ENCODE measurements around the gene YWHAH.

YWHAH gene

GRCh38 chr22:31943978-31944699 is at the start of gene YWHAH:
YWHAH (plus strand) TSS chr22:31944535; CDS start chr22:31944734, 199 bp downstream.
- Mint-ChIP-seq H3K36me3 (peaks cover 3 to 8% of the 10 kb centered on the region in 2 donors), H3K27ac (peak within 1 kb of the TSS; percentile 96), H3K9me3 (no peaks in the 10 kb centered on the region), H3K4me3 (no peak within 1 kb of the TSS), H3K27me3 (no peaks in the 10 kb centered on the region), H3K4me1 (peaks cover 12 to 30% of the 10 kb centered on the region in 2 donors)
- ATAC-seq (replicated peaks) (peak; percentile 76 to 81), DNase-seq (peak; percentile 90)

DNA sequence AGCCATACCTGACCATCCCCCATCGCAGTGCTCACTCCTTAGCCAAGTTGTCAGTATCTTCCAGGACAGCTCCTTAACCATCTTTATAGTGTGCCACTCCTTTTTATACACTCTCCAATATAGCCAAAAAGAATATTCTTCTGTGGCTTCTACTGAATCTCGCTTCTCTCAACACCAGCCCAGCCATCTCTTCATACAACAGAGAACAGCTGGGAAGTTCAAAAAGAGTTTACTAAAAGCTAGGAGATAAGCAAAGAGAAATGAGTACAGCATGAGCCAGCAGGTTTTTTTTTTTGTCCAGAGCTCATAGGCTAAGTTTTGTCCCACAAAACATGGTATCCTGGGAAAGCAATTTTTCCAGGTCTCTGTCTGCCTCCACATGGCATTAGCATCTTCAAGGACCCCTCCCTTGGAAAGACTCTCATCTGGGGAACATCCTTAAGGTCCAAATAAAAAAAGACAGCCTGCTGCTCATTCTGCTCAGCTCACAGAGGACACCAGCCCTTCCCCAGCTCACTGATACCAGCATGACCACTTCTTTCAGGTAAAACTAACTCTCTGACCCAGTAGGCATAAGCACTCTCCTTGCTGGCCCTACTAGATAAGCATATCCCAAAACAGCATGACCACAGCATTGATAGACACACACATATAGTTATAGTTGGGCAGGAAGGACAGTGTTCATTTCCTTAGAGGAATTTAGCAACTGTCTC is 48.8 kb upstream of the YWHAH start:
- ATAC-seq (replicated peaks), result no peak
- Mint-ChIP-seq H3K4me1 (no peaks in the 10 kb centered on the region), H3K9me3 (no peaks in the 10 kb centered on the region), H3K27ac (no peak overlapping the region), H3K4me3 (no peak overlapping the region), H3K36me3 (peaks cover 22 to 36% of the 10 kb centered on the region in 2 donors), H3K27me3 (no peaks in the 10 kb centered on the region)
- DNase-seq, result no peak

- Mint-ChIP-seq H3K27ac (no peak overlapping the region), H3K4me3 (no peak overlapping the region), H3K9me3 (no peaks in the 10 kb centered on the region), H3K36me3 (peaks cover 22 to 31% of the 10 kb centered on the region in 2 donors), H3K4me1 (no peaks in the 10 kb centered on the region), H3K27me3 (no peaks in the 10 kb centered on the region)
- ATAC-seq (replicated peaks) (no peak), DNase-seq (no peak)
Measured at GRCh38 chr22:31896472-31896871, 47.9 kb upstream of the YWHAH start.

DNA sequence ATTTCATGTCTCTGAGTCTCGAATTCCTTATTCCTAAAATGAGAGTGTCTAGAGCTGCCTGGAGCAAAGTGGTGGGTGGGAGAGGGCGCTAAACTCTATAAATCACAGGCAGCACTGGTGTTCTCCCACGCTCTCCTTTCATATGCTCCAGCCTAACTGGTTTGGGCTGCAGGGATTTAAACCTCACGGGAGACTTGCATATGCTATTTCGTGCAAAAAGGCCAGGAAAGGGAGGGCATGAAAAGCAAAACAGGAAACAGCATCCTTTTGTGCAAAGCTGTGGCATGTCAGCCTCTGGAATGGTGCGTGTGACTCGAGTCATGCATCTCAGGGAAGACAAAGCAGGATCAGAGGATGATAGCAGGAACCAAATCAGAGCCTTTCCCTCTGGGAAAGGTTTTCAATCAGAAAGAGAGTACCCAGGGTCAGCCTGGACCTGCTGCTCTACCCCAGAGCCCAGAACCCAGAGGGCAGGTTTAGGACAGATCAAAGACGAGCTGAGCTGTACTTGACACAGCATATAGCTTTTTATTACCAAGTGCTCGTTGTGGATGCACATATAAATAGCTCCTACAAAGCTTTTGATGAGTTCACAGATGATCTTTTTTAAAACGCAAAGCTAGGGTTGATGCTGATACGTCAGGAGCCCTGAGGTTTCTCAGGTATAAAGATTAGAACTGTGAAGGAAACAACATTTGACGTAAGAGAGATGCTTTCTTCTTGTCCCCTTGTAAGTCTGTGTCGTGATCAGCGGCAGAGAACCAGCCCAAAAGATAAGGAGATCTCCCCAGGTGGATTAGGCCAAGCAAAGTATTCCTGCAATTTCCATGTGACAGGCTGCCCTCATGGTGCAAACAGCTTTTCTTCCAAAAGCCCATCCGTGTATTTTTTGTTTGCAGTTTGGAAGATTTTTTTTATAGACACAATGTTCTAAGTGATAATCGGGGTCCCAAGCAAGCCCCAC is 46.2 kb upstream of the YWHAH start:
- ATAC-seq (replicated peaks), result no peak
- Mint-ChIP-seq H3K27me3 (no peaks in the 10 kb centered on the region), H3K9me3 (no peaks in the 10 kb centered on the region), H3K27ac (no peak overlapping the region), H3K4me3 (no peak overlapping the region), H3K36me3 (peaks cover 19 to 31% of the 10 kb centered on the region in 2 donors), H3K4me1 (no peaks in the 10 kb centered on the region)
- no peak for DNase-seq

GRCh38 chr22:31898926-31899325 is 45.4 kb upstream of the YWHAH start:
- Mint-ChIP-seq H3K4me1 (no peaks in the 10 kb centered on the region), H3K4me3 (no peak overlapping the region), H3K27me3 (no peaks in the 10 kb centered on the region), H3K36me3 (peaks cover 19 to 32% of the 10 kb centered on the region in 2 donors), H3K27ac (no peak overlapping the region), H3K9me3 (no peaks in the 10 kb centered on the region)
- DNase-seq, result no peak
- ATAC-seq (replicated peaks), result no peak

DNA sequence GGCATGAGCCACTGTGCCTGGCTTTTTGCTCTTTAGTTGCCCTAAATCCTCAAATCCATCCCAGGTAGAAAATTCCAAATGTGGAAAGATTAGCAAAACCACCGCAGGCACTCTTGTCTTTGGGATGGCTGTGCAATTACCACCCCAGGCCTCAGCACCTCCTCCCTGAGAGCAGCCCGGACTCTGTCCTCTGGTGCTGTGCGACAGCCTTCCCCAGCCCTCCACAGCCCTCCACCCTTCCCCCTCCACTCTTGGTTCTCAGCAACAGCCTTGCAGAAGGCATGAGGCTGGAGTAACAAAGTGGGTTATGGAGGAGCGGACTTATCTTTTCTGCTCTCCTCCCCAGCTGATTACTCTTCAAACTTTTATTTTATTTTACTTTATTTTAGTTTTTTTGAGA is 44.7 kb upstream of the YWHAH start:
- ATAC-seq (replicated peaks), result no peak
- Mint-ChIP-seq H3K36me3 (peaks cover 25 to 38% of the 10 kb centered on the region in 2 donors), H3K4me1 (no peaks in the 10 kb centered on the region)

GRCh38 chr22:31901388-31902137 is 42.8 kb upstream of the YWHAH start:
- ATAC-seq (replicated peaks) (no peak), DNase-seq (no peak)
- H3K36me3 Mint-ChIP-seq, result peaks cover 31 to 43% of the 10 kb centered on the region in 2 donors
- H3K27me3 Mint-ChIP-seq, result no peaks in the 10 kb centered on the region
- no peak overlapping the region for H3K27ac Mint-ChIP-seq
- H3K4me1 Mint-ChIP-seq, result no peaks in the 10 kb centered on the region
- no peak overlapping the region for H3K4me3 Mint-ChIP-seq
- H3K9me3 Mint-ChIP-seq, result no peaks in the 10 kb centered on the region

More for the DNA sequence above, 44.7 kb upstream of the YWHAH start:
- Mint-ChIP-seq H3K27me3 (no peaks in the 10 kb centered on the region), H3K9me3 (no peaks in the 10 kb centered on the region), H3K4me3 (no peak overlapping the region), H3K27ac (no peak overlapping the region)
- DNase-seq, result no peak

- Mint-ChIP-seq H3K36me3 (peaks cover 34 to 46% of the 10 kb centered on the region in 2 donors), H3K27me3 (no peaks in the 10 kb centered on the region), H3K27ac (no peak overlapping the region), H3K4me3 (no peak overlapping the region), H3K4me1 (no peaks in the 10 kb centered on the region), H3K9me3 (no peaks in the 10 kb centered on the region)
- ATAC-seq (replicated peaks) (no peak), DNase-seq (no peak)
Measured at GRCh38 chr22:31904651-31905050, 39.7 kb upstream of the YWHAH start.

DNA sequence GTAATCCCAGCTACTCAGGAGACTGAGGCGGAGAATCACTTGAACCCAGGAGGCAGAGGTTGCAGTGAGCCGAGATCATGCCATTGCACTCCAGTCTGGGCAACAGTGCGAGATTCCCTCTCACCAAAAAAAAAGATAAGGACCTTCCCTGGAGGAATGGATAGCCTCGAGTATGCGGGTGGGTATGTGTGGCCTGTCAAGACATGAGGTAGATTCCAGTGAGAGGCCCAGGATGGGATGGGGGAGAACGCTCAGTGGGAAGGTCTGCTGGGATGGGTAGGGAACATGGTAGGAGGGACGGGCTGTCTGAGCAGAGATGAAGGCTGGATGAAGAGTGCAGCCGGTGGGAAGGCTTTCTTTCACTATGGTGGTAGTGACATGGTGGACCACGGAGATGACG is 39.0 kb upstream of the YWHAH start:
- H3K27me3 Mint-ChIP-seq, result no peaks in the 10 kb centered on the region
- H3K4me3 Mint-ChIP-seq, result no peak overlapping the region
- ATAC-seq (replicated peaks), result no peak
- H3K9me3 Mint-ChIP-seq, result no peaks in the 10 kb centered on the region
- peaks cover 36 to 49% of the 10 kb centered on the region in 2 donors for H3K36me3 Mint-ChIP-seq
- no peak overlapping the region for H3K27ac Mint-ChIP-seq
- no peak for DNase-seq
- H3K4me1 Mint-ChIP-seq, result no peaks in the 10 kb centered on the region

DNA sequence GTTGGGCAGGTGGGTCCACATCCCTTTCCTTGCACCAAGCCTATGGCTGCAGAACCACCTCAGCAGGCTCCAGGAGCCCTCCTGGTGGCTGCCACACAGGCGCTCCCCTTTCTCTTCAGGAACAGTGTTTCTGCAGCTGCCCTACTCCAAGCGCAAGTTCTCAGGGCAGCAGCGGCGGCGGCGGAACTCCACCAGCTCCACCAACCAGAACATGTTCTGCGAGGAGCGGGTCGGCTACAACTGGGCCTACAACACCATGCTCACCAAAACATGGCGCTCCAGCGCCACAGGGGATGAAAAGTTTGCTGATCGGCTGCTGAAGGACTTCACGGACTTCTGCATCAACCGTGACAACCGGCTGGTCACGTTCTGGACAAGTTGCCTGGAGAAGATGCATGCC is 38.2 kb upstream of the YWHAH start:
- ATAC-seq (replicated peaks) (no peak), DNase-seq (no peak)
- H3K36me3 Mint-ChIP-seq, result peaks cover 38 to 52% of the 10 kb centered on the region in 2 donors
- no peaks in the 10 kb centered on the region for H3K9me3 Mint-ChIP-seq
- no peak overlapping the region for H3K4me3 Mint-ChIP-seq
- no peak overlapping the region for H3K27ac Mint-ChIP-seq
- H3K27me3 Mint-ChIP-seq, result no peaks in the 10 kb centered on the region
- H3K4me1 Mint-ChIP-seq, result no peaks in the 10 kb centered on the region

DNA sequence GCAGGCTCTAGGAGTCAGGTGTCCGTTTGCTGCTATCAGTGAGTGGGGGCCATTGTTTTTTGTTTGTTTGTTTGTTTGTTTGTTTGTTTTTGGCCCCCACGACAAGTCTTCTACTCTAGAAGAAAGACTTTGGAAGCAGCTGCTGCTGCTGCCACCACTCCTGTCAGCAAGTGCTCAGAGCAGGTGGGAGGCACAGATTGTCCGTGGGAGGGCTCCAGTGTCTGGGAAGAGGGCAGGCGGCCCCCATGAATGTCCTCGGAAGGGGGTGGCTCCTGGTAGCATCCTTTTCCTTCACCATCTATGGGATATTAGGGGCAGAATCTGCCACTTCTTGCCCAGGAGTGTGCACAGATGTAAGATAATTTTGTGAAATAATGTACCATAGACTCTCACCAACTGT is 37.8 kb upstream of the YWHAH start:
- DNase-seq, result no peak
- no peaks in the 10 kb centered on the region for H3K9me3 Mint-ChIP-seq
- H3K4me3 Mint-ChIP-seq, result no peak overlapping the region
- no peak for ATAC-seq (replicated peaks)
- H3K4me1 Mint-ChIP-seq, result no peaks in the 10 kb centered on the region
- H3K27ac Mint-ChIP-seq, result no peak overlapping the region
- H3K36me3 Mint-ChIP-seq, result peaks cover 36 to 52% of the 10 kb centered on the region in 2 donors
- H3K27me3 Mint-ChIP-seq, result no peaks in the 10 kb centered on the region

DNA sequence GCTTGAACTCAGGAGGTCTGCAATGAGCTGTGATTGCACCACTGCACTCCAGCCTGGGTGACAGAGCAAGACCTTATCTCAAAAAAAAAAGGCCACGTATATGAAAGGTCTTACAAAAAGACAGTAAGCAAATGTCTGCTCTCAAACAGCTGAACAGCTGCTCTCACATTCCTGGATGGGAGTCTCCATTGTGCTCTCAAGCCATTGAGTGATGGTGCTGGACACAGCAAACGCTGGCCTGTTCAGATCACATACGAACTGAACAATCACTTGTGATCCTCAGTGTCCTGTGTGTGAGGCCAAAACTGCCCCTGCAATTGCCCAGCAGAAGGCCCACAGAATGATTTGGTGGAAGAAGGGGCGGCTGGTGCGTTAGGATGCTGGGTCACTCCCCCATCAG is 34.4 kb upstream of the YWHAH start:
- H3K36me3 Mint-ChIP-seq, result peaks cover 27 to 37% of the 10 kb centered on the region in 2 donors
- H3K27ac Mint-ChIP-seq, result peak overlapping the region; percentile 80
- no peaks in the 10 kb centered on the region for H3K4me1 Mint-ChIP-seq
- H3K4me3 Mint-ChIP-seq, result no peak overlapping the region
- ATAC-seq (replicated peaks), result no peak
- no peak for DNase-seq
- H3K9me3 Mint-ChIP-seq, result no peaks in the 10 kb centered on the region
- H3K27me3 Mint-ChIP-seq, result no peaks in the 10 kb centered on the region

DNA sequence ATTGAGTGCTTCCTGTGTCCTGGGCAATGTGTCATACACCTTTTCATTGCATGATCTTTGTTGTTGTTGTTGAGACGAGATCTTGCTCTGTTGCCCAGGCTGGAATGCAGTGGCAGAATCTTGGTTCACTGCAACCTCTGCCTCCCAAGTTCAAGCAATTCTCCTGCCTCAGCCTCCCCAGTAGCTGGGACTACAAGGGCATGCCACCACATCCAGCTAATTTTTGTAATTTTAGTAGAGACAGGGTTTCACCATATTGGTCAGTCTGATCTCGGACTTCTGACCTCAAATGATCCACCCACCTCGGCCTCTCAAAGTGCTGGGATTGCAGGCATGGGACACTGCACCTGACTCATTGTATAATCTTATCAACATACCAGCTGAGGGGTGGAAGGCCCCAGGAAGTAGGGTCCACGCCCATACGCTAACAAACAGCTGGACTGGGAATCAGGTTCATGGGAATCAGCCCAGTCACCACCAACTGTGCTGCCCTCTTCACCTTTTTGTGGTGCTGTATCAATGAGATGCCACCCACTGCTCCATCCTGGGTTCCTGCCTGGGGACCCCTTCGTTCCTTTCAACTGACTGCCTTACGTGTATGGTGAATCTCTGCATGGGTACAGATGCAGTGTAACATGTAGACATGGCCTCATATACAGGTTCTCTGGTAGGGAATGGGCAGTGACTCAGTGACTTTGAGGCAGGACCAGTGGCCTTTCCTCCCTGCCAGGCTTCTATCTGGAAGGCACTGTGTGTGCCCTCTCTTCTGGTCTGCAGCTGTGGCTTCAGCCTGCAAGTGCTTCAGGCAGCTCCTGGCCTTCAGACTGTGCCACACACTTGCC is 32.5 kb upstream of the YWHAH start:
- no peak for DNase-seq
- Mint-ChIP-seq H3K4me3 (no peak overlapping the region), H3K27me3 (no peaks in the 10 kb centered on the region), H3K36me3 (peaks cover 14 to 23% of the 10 kb centered on the region in 2 donors), H3K9me3 (no peaks in the 10 kb centered on the region), H3K4me1 (peaks cover 4 to 5% of the 10 kb centered on the region in 2 donors), H3K27ac (no peak overlapping the region)
- ATAC-seq (replicated peaks), result no peak

Data from stimulated activated naive B cell treated with anti-CD40 and anti-IgM and Interleukin-4, amounts not matched to agents 10 μg/mL and 1 μg/mL and 100 μg/mL, for 72 hours (primary cell).